Choroid plexus epithelial cell (primary cell): ENCODE results near the gene MTHFD2L.

Experiments
- DNase-seq: peaks from one replicate; pipeline ENCODE4 v3.0.0-alpha.2; 2010; ENCODE audit warnings: low read depth
- H3K4me3 ChIP-seq: 2 replicates; pipeline ENCODE4 v1.5.1; 2011; ENCODE audit warnings: low read depth, mild to moderate bottlenecking, control low read depth, low read length, moderate library complexity
- TF ChIP-seq, protein P1 (sequence below): conservative IDR thresholded peaks from 2 replicates; pipeline ENCODE4 v1.5.1; 2011; ENCODE audit warnings: low read depth, mild to moderate bottlenecking, control low read depth, inconsistent platforms, low read length, moderate library complexity

MTHFD2L gene

GRCh38 chr4:74223098-74223497 lies 65.2 kb downstream of the MTHFD2L start:
- H3K4me3 ChIP-seq = no peak overlapping the region
- no peak for DNase-seq
- TF ChIP-seq, protein P1, sequence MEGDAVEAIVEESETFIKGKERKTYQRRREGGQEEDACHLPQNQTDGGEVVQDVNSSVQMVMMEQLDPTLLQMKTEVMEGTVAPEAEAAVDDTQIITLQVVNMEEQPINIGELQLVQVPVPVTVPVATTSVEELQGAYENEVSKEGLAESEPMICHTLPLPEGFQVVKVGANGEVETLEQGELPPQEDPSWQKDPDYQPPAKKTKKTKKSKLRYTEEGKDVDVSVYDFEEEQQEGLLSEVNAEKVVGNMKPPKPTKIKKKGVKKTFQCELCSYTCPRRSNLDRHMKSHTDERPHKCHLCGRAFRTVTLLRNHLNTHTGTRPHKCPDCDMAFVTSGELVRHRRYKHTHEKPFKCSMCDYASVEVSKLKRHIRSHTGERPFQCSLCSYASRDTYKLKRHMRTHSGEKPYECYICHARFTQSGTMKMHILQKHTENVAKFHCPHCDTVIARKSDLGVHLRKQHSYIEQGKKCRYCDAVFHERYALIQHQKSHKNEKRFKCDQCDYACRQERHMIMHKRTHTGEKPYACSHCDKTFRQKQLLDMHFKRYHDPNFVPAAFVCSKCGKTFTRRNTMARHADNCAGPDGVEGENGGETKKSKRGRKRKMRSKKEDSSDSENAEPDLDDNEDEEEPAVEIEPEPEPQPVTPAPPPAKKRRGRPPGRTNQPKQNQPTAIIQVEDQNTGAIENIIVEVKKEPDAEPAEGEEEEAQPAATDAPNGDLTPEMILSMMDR = no peak

- TF ChIP-seq, protein P1 = no peak
- DNase-seq = peak; percentile 50
- H3K4me3 ChIP-seq = no peak overlapping the region
Measured at GRCh38 chr4:74223801-74224200, 65.9 kb downstream of the MTHFD2L start.

DNA sequence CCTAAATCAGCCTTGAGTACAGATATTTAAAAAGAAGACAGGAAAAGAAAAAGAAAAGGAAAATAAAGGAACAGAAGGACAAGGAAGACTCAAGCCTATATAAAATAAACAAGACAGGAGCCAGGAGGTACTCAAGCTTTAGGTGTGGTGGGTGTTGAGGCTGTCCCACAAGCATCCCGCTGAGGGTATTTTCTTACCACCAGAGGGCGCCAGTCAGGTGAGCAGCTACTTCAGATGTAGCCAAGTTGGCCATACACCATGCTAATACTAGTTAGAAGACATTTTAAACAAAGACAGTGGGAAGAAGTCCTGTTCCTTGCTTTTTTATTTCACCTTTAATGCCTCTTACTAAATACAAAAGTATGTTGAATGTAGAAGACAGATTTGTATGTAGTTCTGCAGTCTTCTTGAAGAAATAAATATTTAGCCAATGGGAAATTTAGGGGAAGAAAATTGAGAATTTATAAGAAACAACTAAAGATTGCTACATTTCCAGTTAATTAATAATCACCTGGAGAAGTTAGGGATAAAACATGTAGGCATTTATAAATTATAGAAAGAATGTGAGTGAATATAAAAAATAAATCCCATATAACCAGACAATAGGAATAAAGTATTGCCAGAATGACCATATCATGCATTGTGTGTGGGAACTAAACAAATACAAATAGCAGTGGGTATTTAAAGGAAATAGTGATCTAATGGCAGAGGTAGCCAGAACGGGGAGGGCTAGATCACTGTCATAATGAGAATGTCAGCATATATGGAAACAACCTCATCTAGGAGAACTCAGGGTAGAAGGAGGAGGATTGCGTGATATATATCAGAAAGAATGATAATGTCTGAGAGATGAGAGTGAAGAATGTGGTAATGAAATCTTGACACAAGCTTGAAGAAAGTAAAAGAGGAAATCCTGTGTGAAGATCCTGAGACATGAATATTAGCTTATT lies 71.0 kb downstream of the MTHFD2L start:
- no peak overlapping the region for H3K4me3 ChIP-seq
- DNase-seq = peak; percentile 91
- TF ChIP-seq, protein P1 = peak; percentile 98

DNA sequence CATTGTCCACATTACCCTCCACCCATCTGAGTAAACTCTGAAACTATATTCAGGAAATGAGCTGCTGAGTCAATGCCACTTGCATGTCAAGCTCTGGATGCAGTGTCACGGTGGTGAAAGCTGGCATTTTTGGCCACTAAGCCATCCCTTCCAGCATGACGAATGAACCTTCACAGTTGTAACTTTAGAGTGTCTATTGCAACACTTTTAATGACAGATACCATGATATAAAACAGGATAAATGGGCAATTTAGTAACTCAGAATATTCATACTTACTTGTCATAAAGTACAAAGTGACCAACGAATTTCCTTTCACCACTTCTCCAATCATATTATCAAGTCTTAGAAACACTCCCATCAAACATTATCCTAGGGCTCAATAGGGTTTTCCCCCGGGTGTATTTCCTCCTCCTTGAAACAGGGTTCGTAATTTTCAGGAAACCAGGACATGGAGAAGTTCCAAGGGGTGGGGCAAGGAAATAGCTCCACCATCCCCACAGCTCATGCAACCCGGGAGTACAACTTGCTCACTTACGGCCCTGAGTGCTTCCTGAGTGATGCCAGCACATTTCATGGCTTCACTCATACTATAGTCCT lies 73.1 kb downstream of the MTHFD2L start:
- H3K4me3 ChIP-seq = no peak overlapping the region
- DNase-seq = peak; percentile 23
- TF ChIP-seq, protein P1 = no peak

- H3K4me3 ChIP-seq = no peak overlapping the region
- TF ChIP-seq, protein P1 = no peak
- DNase-seq = no peak
Measured at GRCh38 chr4:74235135-74235534, 77.2 kb downstream of the MTHFD2L start.

- TF ChIP-seq, protein P1 = no peak
- no peak for DNase-seq
- H3K4me3 ChIP-seq = no peak overlapping the region
Measured at GRCh38 chr4:74237425-74237966, 79.6 kb downstream of the MTHFD2L start.
